DMS79 (cell line): Measurements from ENCODE around the gene GRIK5.
"Not testable (repeated sequence)": the region's sequence is repeated elsewhere in the genome, so short reads cannot be mapped to it uniquely, and the experiment has no call there.

ENCODE experiments used
- DNase-seq: peaks from one replicate; lab custom pipeline; 2025; lab: John Stamatoyannopoulos, UW

Gene GRIK5

GRCh38 chr19:42017040-42017439, 53.0 kb downstream of the GRIK5 start:
- no peak for DNase-seq

GRCh38 chr19:42012747-42013146, 57.3 kb downstream of the GRIK5 start:
- not testable (repeated sequence) for DNase-seq

GRCh38 chr19:42010245-42011126, 59.5 kb downstream of the GRIK5 start:
- no peak for DNase-seq

- DNase-seq = no peak
Measured at GRCh38 chr19:42006569-42006968, 63.4 kb downstream of the GRIK5 start.

GRCh38 chr19:42005504-42005903, 64.5 kb downstream of the GRIK5 start:
- DNase-seq = no peak

- DNase-seq = no peak
Measured at GRCh38 chr19:42003506-42004294, 66.3 kb downstream of the GRIK5 start.

- no peak for DNase-seq
Measured at GRCh38 chr19:41999878-42000208, 70.2 kb downstream of the GRIK5 start.

- no peak for DNase-seq
Measured at GRCh38 chr19:41999071-41999877, 70.7 kb downstream of the GRIK5 start.

- no peak for DNase-seq
Measured at GRCh38 chr19:41998246-41999020, 71.6 kb downstream of the GRIK5 start.

GRCh38 chr19:41997851-41998229, 72.2 kb downstream of the GRIK5 start:
- DNase-seq = no peak

- no peak for DNase-seq
Measured at GRCh38 chr19:41997121-41997850, 72.7 kb downstream of the GRIK5 start.

- peak; percentile 3 for DNase-seq
Measured at GRCh38 chr19:41995959-41996797, 73.8 kb downstream of the GRIK5 start.

- no peak for DNase-seq
Measured at GRCh38 chr19:41994994-41995958, 74.7 kb downstream of the GRIK5 start.

GRCh38 chr19:41994521-41994971, 75.5 kb downstream of the GRIK5 start:
- DNase-seq = no peak

GRCh38 chr19:41993612-41994483, 76.2 kb downstream of the GRIK5 start, which contains the start of gene ATP1A3:
TSS of gene ATP1A3 (minus strand) at chr19:41994230. CDS start at chr19:41994076, 154 bp downstream.
- DNase-seq = peak; percentile 29

GRCh38 chr19:41991925-41992569, 78.0 kb downstream of the GRIK5 start:
- DNase-seq = not testable (repeated sequence)

- no peak for DNase-seq
Measured at GRCh38 chr19:41991025-41991424, 79.0 kb downstream of the GRIK5 start.
